ENCODE results near the gene TNS1. TPM values are rescaled to one million over a fixed set of nuclear protein-coding genes. Genes with fewer than 3 reads are reported as not detected.

Gene TNS1
- total RNA-seq, 3 donors from 2014 or later (not counting 1 experiment from before 2014, with no cell fraction given), result 1.1 to 3.0 (median 2.1) TPM

DNA sequence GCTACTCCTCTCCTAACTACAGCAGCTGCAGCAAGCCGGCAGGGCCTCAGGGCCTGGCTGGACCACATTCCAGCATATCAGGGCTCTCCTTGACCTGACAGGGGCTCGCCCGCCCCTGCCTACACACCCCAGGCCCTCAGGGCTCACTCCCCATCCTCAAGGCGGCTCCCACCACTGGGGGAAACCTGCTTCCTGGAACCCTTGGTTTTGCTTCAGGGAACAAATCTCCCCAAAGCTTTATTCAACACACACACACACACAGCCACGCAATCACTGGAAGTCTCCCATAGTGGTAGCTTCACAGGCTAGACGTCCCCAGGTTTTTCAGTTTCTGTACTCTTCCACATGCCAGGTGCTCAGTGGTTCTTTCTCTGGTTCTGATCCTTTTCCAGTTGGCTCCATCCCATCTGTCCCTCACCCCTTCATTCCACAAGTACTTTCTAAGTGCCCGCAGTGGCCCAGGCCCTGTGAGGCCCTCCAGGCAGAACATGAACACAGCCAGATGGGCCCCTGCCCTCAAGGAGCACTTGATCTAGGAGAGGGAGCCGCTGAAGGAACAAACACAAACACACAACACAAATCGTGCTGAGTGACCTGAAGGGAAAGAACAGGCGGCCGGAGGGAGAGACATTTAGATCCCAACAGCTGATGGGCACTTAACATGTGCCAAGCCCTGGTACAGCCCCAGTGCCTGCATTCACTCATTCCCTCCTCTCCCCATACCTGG, 51.1 kb downstream of the TNS1 start:
- no peak overlapping the region for H3K4me3 Mint-ChIP-seq
- H3K9me3 Mint-ChIP-seq, result no peaks in the 10 kb centered on the region
- H3K27ac ChIP-seq (ENCODE audit: low read length), result no peak overlapping the region
- no peaks in the 10 kb centered on the region for H3K9me3 ChIP-seq (ENCODE audit: control insufficient read depth, insufficient read depth, low read length)
- H3K4me1 Mint-ChIP-seq, result no peaks in the 10 kb centered on the region
- intact Hi-C loops (cut with micrococcal nuclease), result no loop called here
- DNase-seq, result no peak
- TF ChIP-seq, protein P1, sequence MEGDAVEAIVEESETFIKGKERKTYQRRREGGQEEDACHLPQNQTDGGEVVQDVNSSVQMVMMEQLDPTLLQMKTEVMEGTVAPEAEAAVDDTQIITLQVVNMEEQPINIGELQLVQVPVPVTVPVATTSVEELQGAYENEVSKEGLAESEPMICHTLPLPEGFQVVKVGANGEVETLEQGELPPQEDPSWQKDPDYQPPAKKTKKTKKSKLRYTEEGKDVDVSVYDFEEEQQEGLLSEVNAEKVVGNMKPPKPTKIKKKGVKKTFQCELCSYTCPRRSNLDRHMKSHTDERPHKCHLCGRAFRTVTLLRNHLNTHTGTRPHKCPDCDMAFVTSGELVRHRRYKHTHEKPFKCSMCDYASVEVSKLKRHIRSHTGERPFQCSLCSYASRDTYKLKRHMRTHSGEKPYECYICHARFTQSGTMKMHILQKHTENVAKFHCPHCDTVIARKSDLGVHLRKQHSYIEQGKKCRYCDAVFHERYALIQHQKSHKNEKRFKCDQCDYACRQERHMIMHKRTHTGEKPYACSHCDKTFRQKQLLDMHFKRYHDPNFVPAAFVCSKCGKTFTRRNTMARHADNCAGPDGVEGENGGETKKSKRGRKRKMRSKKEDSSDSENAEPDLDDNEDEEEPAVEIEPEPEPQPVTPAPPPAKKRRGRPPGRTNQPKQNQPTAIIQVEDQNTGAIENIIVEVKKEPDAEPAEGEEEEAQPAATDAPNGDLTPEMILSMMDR (IDR thresholded peaks at IDR 0.05), result no peak
- no peaks in the 10 kb centered on the region for H3K27me3 ChIP-seq (ENCODE audit: control insufficient read depth, insufficient read depth, low read length)
- H3K27me3 Mint-ChIP-seq (ENCODE audit: low read depth in 2 of 2), result peaks cover 9 to 11% of the 10 kb centered on the region in 2 donors
- no peaks in the 10 kb centered on the region for H3K36me3 ChIP-seq (ENCODE audit: control insufficient read depth, insufficient read depth, low read length)
- WGBS (ENCODE audit: insufficient coverage), result 76% methylated on average over 10 of the region's 11 CpGs
- no peak overlapping the region for H3K4me3 ChIP-seq (ENCODE audit: low read length)
- no peak overlapping the region for H3K27ac Mint-ChIP-seq
- no peak for ATAC-seq
- H3K36me3 Mint-ChIP-seq, result no peaks in the 10 kb centered on the region
- H3K4me1 ChIP-seq (ENCODE audit: control insufficient read depth, insufficient read depth, low read length), result no peaks in the 10 kb centered on the region

DNA sequence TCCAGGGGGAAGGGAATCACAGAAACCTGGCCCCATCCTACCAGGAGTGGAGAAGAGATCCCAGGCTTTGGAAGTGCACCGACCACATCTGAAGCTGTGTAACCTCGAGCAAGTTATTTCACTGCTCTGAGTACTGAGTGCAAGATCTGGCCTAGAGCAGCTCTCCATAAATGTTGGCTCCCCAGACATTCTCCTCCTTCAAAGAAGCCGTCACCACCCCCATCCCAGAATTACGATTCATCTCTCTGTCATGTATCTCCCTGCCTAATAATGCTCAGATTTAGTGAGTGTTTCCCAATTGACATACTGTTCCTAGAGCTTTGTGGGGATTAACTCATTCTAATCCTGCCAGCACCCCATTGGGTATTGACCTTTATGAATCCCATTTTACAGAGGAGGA, 51.7 kb downstream of the TNS1 start:
- 91% methylated on average over 4 of the region's 4 CpGs for WGBS (ENCODE audit: insufficient coverage)
- Mint-ChIP-seq H3K36me3 (no peaks in the 10 kb centered on the region), H3K4me3 (no peak overlapping the region), H3K9me3 (no peaks in the 10 kb centered on the region), H3K27ac (no peak overlapping the region), H3K4me1 (no peaks in the 10 kb centered on the region), H3K27me3 (ENCODE audit: low read depth in 2 of 2) (peaks cover 6 to 10% of the 10 kb centered on the region in 2 donors)
- H3K4me1 ChIP-seq (ENCODE audit: control insufficient read depth, insufficient read depth, low read length), result no peaks in the 10 kb centered on the region
- DNase-seq (no peak), ATAC-seq (no peak)
- H3K9me3 ChIP-seq (ENCODE audit: control insufficient read depth, insufficient read depth, low read length), result no peaks in the 10 kb centered on the region
- no peaks in the 10 kb centered on the region for H3K36me3 ChIP-seq (ENCODE audit: control insufficient read depth, insufficient read depth, low read length)
- no peak overlapping the region for H3K4me3 ChIP-seq (ENCODE audit: low read length)
- H3K27me3 ChIP-seq (ENCODE audit: control insufficient read depth, insufficient read depth, low read length), result no peaks in the 10 kb centered on the region
- intact Hi-C loops (cut with micrococcal nuclease), result no loop called here
- TF ChIP-seq, protein P1 (IDR thresholded peaks at IDR 0.05), result no peak
- H3K27ac ChIP-seq (ENCODE audit: low read length), result no peak overlapping the region

DNA sequence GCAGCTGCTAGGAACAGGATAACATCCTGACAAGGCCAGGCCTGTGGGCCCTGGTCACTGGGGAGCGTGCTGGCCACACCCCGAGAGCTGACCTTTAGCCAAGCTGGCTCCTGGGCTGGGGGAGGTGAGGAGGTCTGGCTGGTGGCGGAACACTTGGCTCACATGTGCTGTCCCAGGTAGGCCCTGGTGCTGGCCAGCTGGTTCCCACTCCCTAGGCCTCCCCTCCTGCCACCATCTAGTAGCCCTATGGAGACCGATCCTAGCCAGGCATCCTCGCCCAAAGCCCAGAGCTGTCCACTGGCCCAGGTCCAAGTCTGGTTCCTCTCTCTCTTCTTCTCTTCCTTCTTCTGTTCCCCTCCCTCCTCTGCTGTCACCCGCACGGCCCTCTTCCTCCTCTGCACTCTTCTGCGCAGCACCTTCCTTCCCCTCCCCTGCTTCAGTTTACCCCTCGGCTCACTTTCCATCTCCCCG, 52.4 kb downstream of the TNS1 start:
- H3K4me1 Mint-ChIP-seq, result no peaks in the 10 kb centered on the region
- H3K9me3 Mint-ChIP-seq, result no peaks in the 10 kb centered on the region
- no peaks in the 10 kb centered on the region for H3K36me3 Mint-ChIP-seq
- Histone ChIP-seq H3K36me3 (ENCODE audit: control insufficient read depth, insufficient read depth, low read length) (no peaks in the 10 kb centered on the region), H3K27me3 (ENCODE audit: control insufficient read depth, insufficient read depth, low read length) (no peaks in the 10 kb centered on the region), H3K9me3 (ENCODE audit: control insufficient read depth, insufficient read depth, low read length) (no peaks in the 10 kb centered on the region), H3K27ac (ENCODE audit: low read length) (no peak overlapping the region), H3K4me3 (ENCODE audit: low read length) (no peak overlapping the region), H3K4me1 (ENCODE audit: control insufficient read depth, insufficient read depth, low read length) (no peaks in the 10 kb centered on the region)
- no peak overlapping the region for H3K27ac Mint-ChIP-seq
- no peak overlapping the region for H3K4me3 Mint-ChIP-seq
- intact Hi-C loops (cut with micrococcal nuclease), result no loop called here
- TF ChIP-seq, protein P1 (IDR thresholded peaks at IDR 0.05), result no peak
- WGBS (ENCODE audit: insufficient coverage), result 84% methylated on average over 10 of the region's 10 CpGs
- ATAC-seq (no peak), DNase-seq (no peak)
- H3K27me3 Mint-ChIP-seq (ENCODE audit: low read depth in 2 of 2), result peaks cover 7 to 12% of the 10 kb centered on the region in 2 donors

DNA sequence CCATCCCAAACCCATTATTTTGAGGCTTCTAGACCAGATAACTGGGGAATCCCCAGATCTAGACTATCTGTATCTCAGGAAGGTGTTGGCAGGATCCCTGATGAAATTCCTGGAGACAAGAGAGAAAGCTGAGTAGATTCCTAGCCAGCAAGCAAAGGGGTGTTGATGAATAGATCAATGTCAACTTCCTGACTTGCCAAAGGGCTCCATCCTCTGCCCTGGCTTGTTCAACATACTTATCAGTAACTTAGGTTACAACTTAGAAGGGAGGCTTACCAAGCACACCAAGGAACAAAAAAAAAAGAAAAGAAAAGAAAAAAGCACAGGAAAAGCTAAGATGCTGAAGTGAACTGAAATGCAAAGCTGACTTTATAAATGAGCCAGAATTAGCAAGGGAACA, 53.3 kb downstream of the TNS1 start:
- no peaks in the 10 kb centered on the region for H3K9me3 Mint-ChIP-seq
- Histone ChIP-seq H3K4me3 (ENCODE audit: low read length) (no peak overlapping the region), H3K27me3 (ENCODE audit: control insufficient read depth, insufficient read depth, low read length) (no peaks in the 10 kb centered on the region), H3K9me3 (ENCODE audit: control insufficient read depth, insufficient read depth, low read length) (no peaks in the 10 kb centered on the region), H3K27ac (ENCODE audit: low read length) (no peak overlapping the region), H3K36me3 (ENCODE audit: control insufficient read depth, insufficient read depth, low read length) (no peaks in the 10 kb centered on the region), H3K4me1 (ENCODE audit: control insufficient read depth, insufficient read depth, low read length) (no peaks in the 10 kb centered on the region)
- no peak overlapping the region for H3K27ac Mint-ChIP-seq
- DNase-seq (no peak), ATAC-seq (no peak)
- intact Hi-C loops (cut with micrococcal nuclease), result no loop called here
- TF ChIP-seq, protein P1 (IDR thresholded peaks at IDR 0.05), result no peak
- peaks cover 11 to 16% of the 10 kb centered on the region in 2 donors for H3K27me3 Mint-ChIP-seq (ENCODE audit: low read depth in 2 of 2)
- no peaks in the 10 kb centered on the region for H3K36me3 Mint-ChIP-seq
- no peaks in the 10 kb centered on the region for H3K4me1 Mint-ChIP-seq
- H3K4me3 Mint-ChIP-seq, result no peak overlapping the region
